GM21619 (cell line): ENCODE data around the gene KCNJ2.

Experiments
- ATAC-seq: cut with Tn5 transposase; IDR thresholded peaks from one replicate; pipeline ENCODE4 v1.9.1; 2021; ENCODE audit not compliant: unreplicated experiment

The KCNJ2 gene

DNA sequence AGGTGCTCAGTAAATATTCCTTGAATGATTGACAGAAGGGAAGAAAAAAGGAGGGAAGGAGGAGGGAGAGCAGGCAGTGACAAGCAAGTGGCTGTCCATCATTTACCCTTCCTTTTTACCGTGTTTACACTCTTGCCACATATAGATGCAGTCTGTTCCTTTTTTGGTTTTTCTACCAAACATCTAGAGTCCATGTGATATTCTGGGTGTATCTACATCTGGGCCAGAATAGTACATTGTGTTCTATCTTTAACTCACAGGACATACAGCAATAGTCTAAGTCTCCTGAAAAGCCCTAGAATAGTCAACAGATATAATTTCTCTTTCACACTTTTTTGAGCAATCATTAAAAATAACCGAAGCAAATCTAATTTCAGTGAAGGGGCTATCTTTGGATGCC, 33.5 kb downstream of the KCNJ2 start:
- no peak for ATAC-seq

- ATAC-seq = no peak
Measured at GRCh38 chr17:70204431-70204830, 35.1 kb downstream of the KCNJ2 start.

- no peak for ATAC-seq
Measured at GRCh38 chr17:70205401-70205800, 36.1 kb downstream of the KCNJ2 start.

DNA sequence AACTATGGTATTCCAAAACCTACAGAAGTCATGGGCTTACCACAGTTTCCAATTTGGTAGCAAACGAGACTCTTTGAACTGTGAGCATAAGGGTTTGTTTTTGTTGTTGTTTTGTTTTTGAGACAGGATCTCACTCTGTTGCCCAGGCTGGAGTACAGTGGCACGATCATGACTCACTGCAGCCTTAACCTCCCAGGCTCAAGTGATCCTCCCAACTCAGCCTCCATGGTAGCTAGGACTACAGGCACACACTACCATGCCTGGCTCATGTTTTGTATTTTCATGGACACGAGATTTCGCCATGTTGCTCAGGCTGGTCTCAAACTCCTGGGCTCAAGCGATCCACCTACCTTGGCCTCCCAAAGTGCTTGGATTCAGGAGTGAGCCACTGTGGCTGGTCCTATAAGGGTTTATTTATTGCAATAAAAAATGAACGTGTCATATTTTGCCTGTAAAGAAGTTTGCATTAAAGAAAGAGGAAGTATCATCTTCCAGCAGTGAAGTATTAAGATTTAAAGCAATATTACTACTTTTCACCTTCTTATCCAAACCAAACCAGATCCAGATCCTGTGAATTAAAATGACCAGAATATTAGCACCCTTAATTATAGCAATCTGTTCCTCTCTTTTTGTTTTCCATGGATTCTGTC, 37.2 kb downstream of the KCNJ2 start:
- no peak for ATAC-seq

DNA sequence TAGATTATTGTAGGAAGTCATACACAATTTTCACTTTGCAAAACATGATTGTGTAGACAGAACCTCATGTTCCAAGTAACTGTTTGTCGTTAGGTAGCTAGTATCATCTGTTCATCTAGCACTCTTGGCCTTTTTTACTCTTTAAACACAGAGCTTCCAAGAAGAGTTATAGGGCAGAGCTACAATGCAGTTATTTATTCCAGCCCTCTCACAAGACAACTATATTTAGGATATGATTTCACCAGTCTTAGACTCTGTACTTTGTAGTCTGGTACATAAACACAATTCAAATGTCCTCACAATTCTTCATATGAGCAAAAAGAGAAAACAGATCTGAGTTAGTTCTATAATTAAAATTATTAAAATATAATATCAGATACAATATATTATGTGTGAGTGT, 37.9 kb downstream of the KCNJ2 start:
- ATAC-seq = no peak

- no peak for ATAC-seq
Measured at GRCh38 chr17:70208080-70208794, 38.9 kb downstream of the KCNJ2 start.

DNA sequence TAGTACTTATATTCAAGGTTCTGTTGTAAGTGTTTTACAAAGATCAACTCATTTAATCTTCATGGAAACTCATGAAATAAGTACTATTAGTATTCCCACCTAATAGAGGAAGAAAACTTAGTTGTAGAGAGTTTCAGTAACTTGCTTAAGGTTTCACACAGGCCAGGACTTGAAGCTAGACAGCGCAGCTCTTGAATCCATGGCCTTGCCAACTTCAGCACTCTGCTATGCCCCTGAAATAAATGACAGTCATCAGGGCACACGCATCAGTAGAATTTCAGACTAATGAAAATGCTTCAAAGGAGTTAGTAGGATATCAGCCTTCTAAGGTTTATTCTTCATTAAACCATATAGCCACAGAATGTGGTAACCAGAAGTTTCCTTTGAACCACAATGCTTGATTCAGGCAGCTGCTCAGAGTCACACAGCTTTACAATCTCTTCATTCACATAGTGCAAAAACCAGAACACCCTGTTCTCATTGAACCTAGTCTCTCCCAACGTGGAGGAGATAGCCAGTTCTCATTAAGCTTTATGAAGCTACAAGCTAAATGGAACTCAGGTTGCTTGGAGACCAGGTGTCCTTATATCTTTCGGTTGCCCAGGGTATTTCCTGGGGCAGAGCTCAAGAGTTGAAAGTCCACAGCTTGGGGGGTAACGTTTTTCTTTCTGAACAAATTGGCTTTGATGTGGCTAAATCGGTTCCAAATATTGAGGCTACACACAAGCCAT, 39.7 kb downstream of the KCNJ2 start:
- no peak for ATAC-seq

DNA sequence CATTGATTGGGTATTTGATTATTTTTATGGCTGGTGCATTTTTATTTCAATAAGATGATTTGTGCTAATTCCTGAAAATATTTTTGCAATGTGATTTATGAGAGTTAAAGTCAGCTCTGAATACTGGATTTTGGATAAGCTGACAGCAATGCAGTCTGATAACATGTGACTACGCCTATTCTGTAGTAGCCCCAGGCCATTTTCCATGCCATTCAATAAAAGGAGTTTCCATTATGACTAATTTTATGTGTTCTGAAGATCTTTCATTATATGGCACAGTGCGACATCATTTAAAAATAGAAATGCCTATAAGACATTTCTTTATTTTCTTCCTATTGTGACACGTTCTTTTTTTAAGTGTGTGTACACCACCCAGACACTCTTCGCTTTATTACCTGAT, 46.3 kb downstream of the KCNJ2 start:
- ATAC-seq = no peak

GRCh38 chr17:70217571-70217970, 48.2 kb downstream of the KCNJ2 start:
- no peak for ATAC-seq

DNA sequence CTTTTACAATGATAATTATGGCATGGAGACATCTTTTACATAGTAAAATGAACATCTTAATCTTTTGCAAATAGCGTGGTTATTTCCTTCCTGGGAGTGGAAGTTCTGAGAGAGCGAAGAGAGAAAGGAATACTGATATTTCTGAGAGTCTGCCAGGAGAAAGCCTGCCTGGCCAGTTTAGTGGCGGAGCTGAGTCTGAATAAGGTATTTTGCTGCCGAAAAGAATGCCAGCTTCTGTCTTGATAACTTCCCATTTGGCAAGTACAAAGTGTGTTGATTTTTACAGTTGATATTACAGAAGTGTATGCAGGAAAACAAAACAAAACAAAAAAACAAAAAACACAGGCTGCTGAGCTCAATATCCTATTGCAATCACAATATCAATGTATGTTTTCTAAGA, 55.9 kb downstream of the KCNJ2 start:
- ATAC-seq = no peak
